CD4-positive, CD25-positive, alpha-beta regulatory T cell (primary cell): ENCODE data around the gene MAPRE2. TPM values are rescaled to one million over a fixed set of nuclear protein-coding genes. Genes with fewer than 3 reads are reported as not detected.
A peak's percentile ranks its signal among the peaks of the same experiment; 100 is the strongest.

Experiments
- ATAC-seq, 2 donors: fragments of 150-1000 bp; cut with Tn5 transposase; one replicate each; pipeline ENCODE4 v1.10.0; 2021; ENCODE audit warnings: low read depth in 2 of 2, moderate number of reproducible peaks in 2 of 2, moderate library complexity in 1 of 2
- DNase-seq, 3 donors: peaks; one replicate each; pipeline versions ENCODE4 v3.0.0 to v3.0.0-alpha.2; 2012 to 2022; ENCODE audit warnings: mixed read lengths in 1 of 3
- H3K27ac ChIP-seq: one replicate; pipeline ENCODE4 v1.7.0; 2013; ENCODE audit warnings: mild to moderate bottlenecking, low read length; ENCODE audit not compliant: insufficient read depth, poor library complexity, severe bottlenecking
- H3K27me3 ChIP-seq: one replicate; pipeline ENCODE4 v1.7.0; 2013; ENCODE audit warnings: low read length; ENCODE audit not compliant: control insufficient read depth, insufficient read depth
- H3K36me3 ChIP-seq: one replicate; pipeline ENCODE4 v1.7.0; 2013; ENCODE audit warnings: mild to moderate bottlenecking, low read length, moderate library complexity; ENCODE audit not compliant: control insufficient read depth, insufficient read depth
- H3K4me1 ChIP-seq: 2 replicates; pipeline ENCODE4 v1.7.0; 2013; ENCODE audit warnings: mild to moderate bottlenecking, low read length; ENCODE audit not compliant: insufficient read depth, control insufficient read depth, poor library complexity, severe bottlenecking
- H3K4me3 ChIP-seq: one replicate; pipeline ENCODE4 v1.7.0; 2013; ENCODE audit warnings: low read depth, mild to moderate bottlenecking, low read length, moderate library complexity
- H3K9me3 ChIP-seq, 2 experiments: 1 replicate in 1 of 2; 2 replicates in 1 of 2; pipeline ENCODE4 v1.7.0; 2013; ENCODE audit warnings: low read length in 2 of 2, mild to moderate bottlenecking in 1 of 2, moderate library complexity in 1 of 2; ENCODE audit not compliant: control insufficient read depth in 2 of 2
- H3K27ac Mint-ChIP-seq, 3 donors: one replicate each; pipeline ENCODE4 v1.8.0; 2020 to 2022; ENCODE audit warnings: mild to moderate bottlenecking in 3 of 3, mixed read lengths in 3 of 3, moderate library complexity in 2 of 3
- H3K27me3 Mint-ChIP-seq: one replicate; pipeline ENCODE4 v1.8.0; 2022; ENCODE audit warnings: mild to moderate bottlenecking, mixed read lengths
- H3K36me3 Mint-ChIP-seq: one replicate; pipeline ENCODE4 v1.8.0; 2020; ENCODE audit warnings: mixed read lengths
- H3K4me1 Mint-ChIP-seq, 4 donors: one replicate each; pipeline ENCODE4 v1.8.0; 2020 to 2022; ENCODE audit warnings: mixed read lengths in 4 of 4, mild to moderate bottlenecking in 1 of 4
- H3K4me3 Mint-ChIP-seq, 4 donors: one replicate each; pipeline ENCODE4 v1.8.0; 2020 to 2022; ENCODE audit warnings: mild to moderate bottlenecking in 4 of 4, mixed read lengths in 4 of 4, moderate library complexity in 3 of 4
- H3K9me3 Mint-ChIP-seq, 7 donors: one replicate each; pipeline ENCODE4 v1.8.0; 2020 to 2022; ENCODE audit warnings: mixed read lengths in 7 of 7, mild to moderate bottlenecking in 3 of 7, moderate library complexity in 2 of 7
- polyA plus RNA-seq, 4 donors: library from polyadenylated mRNA; unstranded; fragments of 300-500 nt; fragmentation: Illumina TruSeq; gene quantifications; one replicate each; pipeline ENCODE4 v1.2.3, GENCODE V29; 2021
- total RNA-seq: library from RNA; stranded (reverse); gene quantifications from one replicate; pipeline ENCODE4 v1.2.3, GENCODE V29; 2022

MAPRE2 gene
- total and polyA plus RNA-seq, 5 donors from 2014 or later: 62.2 to 82.5 (median 67.3) TPM

DNA sequence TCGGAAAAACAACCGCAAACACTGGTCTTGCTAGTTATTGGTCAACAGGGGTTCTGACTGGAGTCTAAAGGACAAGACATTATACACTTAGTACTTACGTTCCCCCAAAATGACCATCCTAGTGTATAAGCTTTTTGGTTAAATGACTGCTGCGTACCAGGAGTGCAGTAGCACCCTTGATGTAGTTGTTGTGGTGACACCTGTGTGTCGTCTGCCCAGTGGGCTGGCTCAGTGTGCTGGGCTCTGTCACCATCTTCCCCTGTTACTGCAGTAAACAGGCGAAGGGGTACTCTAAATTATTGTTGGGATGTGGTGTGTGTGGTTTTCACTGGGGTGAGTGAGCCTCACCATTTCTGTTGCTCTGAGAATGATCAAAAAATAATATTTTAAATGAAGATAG lies 76.2 kb downstream of the MAPRE2 start:
- H3K27me3 Mint-ChIP-seq: no peaks in the 10 kb centered on the region
- ATAC-seq: no peak
- no peaks in the 10 kb centered on the region for H3K27me3 ChIP-seq
- no peak for DNase-seq
- no peak overlapping the region for H3K4me3 ChIP-seq
- peak overlapping the region in 1 of 3 donors; percentile 49 for H3K27ac Mint-ChIP-seq
- H3K9me3 ChIP-seq: no peaks in the 10 kb centered on the region
- H3K27ac ChIP-seq: no peak overlapping the region
- no peak overlapping the region for H3K4me3 Mint-ChIP-seq
- peaks cover 3% of the 10 kb centered on the region for H3K36me3 ChIP-seq
- H3K4me1 ChIP-seq: no peaks in the 10 kb centered on the region
- H3K36me3 Mint-ChIP-seq: peaks cover 11% of the 10 kb centered on the region
- peaks cover 0 to 2% (median 0%) of the 10 kb centered on the region in 7 donors for H3K9me3 Mint-ChIP-seq
- peaks cover 20 to 71% (median 45%) of the 10 kb centered on the region in 4 donors for H3K4me1 Mint-ChIP-seq

DNA sequence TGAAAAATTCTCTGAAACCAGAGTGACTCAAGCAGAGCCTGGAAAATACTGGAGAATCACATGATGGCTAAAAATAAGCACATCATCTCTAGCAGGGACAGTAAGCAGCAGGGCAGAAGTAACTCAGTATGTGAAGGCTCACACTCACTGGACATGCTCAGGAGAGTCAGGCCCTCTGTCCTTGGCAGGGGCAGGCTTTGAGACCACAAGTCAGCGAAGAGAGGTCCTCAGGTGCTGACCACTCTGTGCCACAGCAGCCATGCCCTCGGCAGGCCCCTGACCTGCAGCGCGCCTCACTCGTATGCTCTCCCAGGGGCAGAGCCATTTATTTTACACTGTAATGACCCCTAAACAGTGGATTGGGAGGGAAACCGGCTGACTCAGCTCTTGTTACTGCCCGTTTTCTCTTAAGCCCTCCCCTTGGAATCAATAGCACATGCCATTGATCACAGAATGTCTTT lies 76.8 kb downstream of the MAPRE2 start:
- ATAC-seq: no peak
- H3K9me3 Mint-ChIP-seq: peaks cover 0 to 2% (median 0%) of the 10 kb centered on the region in 7 donors
- Histone ChIP-seq H3K36me3 (peaks cover 7% of the 10 kb centered on the region), H3K27me3 (no peaks in the 10 kb centered on the region), H3K4me3 (no peak overlapping the region), H3K27ac (no peak overlapping the region), H3K4me1 (no peaks in the 10 kb centered on the region), H3K9me3 (no peaks in the 10 kb centered on the region)
- DNase-seq: no peak
- H3K27me3 Mint-ChIP-seq: no peaks in the 10 kb centered on the region
- peaks cover 14% of the 10 kb centered on the region for H3K36me3 Mint-ChIP-seq
- no peak overlapping the region for H3K4me3 Mint-ChIP-seq
- peak overlapping the region in 1 of 3 donors; percentile 38 for H3K27ac Mint-ChIP-seq
- peaks cover 20 to 71% (median 45%) of the 10 kb centered on the region in 4 donors for H3K4me1 Mint-ChIP-seq

DNA sequence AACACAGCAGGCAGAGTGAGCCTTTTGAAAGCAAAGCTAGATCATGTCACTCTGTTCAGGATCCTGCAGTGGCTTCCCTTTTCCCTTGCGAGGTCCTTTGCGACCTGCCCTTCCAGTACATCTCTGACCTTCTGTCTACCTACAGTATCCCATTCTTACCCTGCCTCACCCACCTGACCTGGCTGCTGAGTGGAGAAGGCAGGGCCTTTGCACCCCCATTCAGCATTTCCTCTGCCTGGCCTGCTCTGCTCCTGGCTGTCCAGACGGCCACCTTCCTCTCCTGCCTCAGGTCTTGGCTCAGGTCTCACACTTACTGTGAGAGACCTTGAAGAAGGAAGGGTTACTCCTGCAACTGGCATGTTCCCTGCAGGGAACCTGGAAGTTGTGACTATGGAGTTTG lies 77.4 kb downstream of the MAPRE2 start:
- no peak overlapping the region for H3K27ac ChIP-seq
- Mint-ChIP-seq H3K9me3 (peaks cover 0 to 2% (median 0%) of the 10 kb centered on the region in 7 donors), H3K27me3 (no peaks in the 10 kb centered on the region), H3K4me1 (peaks cover 25 to 72% (median 47%) of the 10 kb centered on the region in 4 donors), H3K27ac (peak overlapping the region in 1 of 3 donors; percentile 82), H3K4me3 (no peak overlapping the region), H3K36me3 (peaks cover 19% of the 10 kb centered on the region)
- no peaks in the 10 kb centered on the region for H3K4me1 ChIP-seq
- H3K27me3 ChIP-seq: no peaks in the 10 kb centered on the region
- no peak overlapping the region for H3K4me3 ChIP-seq
- no peak for ATAC-seq
- no peak for DNase-seq
- no peaks in the 10 kb centered on the region for H3K9me3 ChIP-seq
- H3K36me3 ChIP-seq: peaks cover 13% of the 10 kb centered on the region

DNA sequence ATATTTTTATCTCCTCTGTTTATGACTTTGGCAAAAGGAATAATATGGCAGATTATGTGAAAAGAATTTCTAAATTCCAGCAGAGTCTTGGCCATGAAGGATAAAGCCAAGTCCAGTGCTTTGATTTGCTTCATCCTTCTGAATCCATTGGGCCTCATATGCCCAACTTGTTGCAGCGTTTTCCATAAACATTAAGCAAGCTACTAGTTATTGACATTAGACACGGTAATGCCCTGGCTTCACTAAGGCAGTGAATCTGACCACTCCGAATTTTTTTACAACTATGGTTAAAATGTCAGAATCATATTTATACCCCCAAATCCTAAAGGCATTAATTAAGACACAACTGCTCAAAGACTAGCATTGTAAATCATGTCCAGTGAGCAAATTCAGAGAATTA lies 79.8 kb downstream of the MAPRE2 start:
- Histone ChIP-seq H3K27ac (no peak overlapping the region), H3K9me3 (no peaks in the 10 kb centered on the region), H3K27me3 (no peaks in the 10 kb centered on the region), H3K4me1 (no peaks in the 10 kb centered on the region), H3K36me3 (peaks cover 13% of the 10 kb centered on the region), H3K4me3 (no peak overlapping the region)
- DNase-seq (no peak), ATAC-seq (no peak)
- H3K4me3 Mint-ChIP-seq: no peak overlapping the region
- H3K27me3 Mint-ChIP-seq: no peaks in the 10 kb centered on the region
- no peaks in the 10 kb centered on the region for H3K9me3 Mint-ChIP-seq
- peak overlapping the region; percentile 1 to 87 (median 67) for H3K27ac Mint-ChIP-seq
- peaks cover 24 to 69% (median 36%) of the 10 kb centered on the region in 4 donors for H3K4me1 Mint-ChIP-seq
- peaks cover 22% of the 10 kb centered on the region for H3K36me3 Mint-ChIP-seq

DNA sequence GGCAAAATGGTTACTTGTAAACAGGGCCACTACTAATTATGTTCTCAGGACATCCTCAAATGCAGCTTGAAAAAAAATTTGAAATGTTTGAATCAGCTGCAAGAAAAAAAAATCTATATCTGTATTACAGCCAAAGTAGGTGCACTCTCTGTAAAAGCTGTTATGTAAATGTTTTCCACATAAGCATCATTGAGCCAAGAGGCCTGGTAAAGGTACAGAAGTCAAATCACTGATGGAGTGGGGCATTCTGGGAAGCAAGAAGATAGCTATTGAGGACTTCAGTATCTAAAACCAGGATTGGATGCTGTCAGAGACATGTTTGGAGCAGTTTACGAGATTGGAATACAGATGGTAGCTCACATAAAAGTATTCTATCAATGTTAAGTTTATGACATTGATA lies 80.3 kb downstream of the MAPRE2 start:
- Mint-ChIP-seq H3K4me3 (no peak overlapping the region), H3K4me1 (peaks cover 22 to 66% (median 34%) of the 10 kb centered on the region in 4 donors), H3K9me3 (no peaks in the 10 kb centered on the region), H3K36me3 (peaks cover 22% of the 10 kb centered on the region), H3K27ac (peak overlapping the region; percentile 44 to 87 (median 67)), H3K27me3 (no peaks in the 10 kb centered on the region)
- H3K4me1 ChIP-seq: no peaks in the 10 kb centered on the region
- H3K27ac ChIP-seq: no peak overlapping the region
- no peak for DNase-seq
- no peak for ATAC-seq
- no peaks in the 10 kb centered on the region for H3K9me3 ChIP-seq
- peaks cover 16% of the 10 kb centered on the region for H3K36me3 ChIP-seq
- no peak overlapping the region for H3K4me3 ChIP-seq
- no peaks in the 10 kb centered on the region for H3K27me3 ChIP-seq

DNA sequence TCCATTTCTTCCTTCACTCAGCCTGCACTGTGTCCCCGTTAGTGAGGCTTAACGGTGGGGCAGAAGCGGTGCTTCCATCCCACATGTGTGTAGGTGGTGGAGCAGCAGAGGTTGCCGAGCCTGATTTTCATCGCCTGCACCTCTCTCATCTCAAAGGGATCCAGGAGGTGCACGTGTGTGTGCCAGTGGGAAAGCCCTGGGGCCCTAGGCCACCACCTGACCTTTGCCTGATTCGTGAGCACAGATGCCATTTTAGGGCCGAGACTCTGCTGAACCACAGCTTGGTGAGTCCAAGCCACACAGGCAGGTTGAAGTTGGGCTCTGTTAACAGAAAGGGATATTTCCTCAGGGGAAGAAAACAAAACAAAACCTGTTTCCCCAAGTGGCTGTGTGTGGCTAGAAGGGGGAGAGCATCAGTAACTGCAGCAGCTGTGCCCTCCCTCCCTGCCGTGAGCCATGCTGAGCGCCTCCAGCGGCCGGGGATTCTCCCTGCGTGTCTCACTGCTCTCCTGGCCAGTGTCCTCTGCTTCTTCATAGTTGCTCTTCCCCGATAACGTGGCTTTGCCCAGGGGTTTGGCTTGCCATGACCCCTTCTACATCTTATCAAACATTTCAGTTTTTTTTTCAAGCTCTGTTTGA lies 81.5 kb downstream of the MAPRE2 start:
- peaks cover 30% of the 10 kb centered on the region for H3K36me3 Mint-ChIP-seq
- peaks cover 22 to 58% (median 27%) of the 10 kb centered on the region in 4 donors for H3K4me1 Mint-ChIP-seq
- peak overlapping the region in 2 of 3 donors; percentile 48 to 65 for H3K27ac Mint-ChIP-seq
- ATAC-seq (peak in 1 of 2 donors; percentile 47), DNase-seq (peak in 2 of 3 donors; percentile 4 to 11)
- Histone ChIP-seq H3K4me1 (no peaks in the 10 kb centered on the region), H3K4me3 (no peak overlapping the region), H3K27ac (no peak overlapping the region), H3K36me3 (peaks cover 22% of the 10 kb centered on the region), H3K9me3 (no peaks in the 10 kb centered on the region), H3K27me3 (no peaks in the 10 kb centered on the region)
- H3K9me3 Mint-ChIP-seq: no peaks in the 10 kb centered on the region
- no peaks in the 10 kb centered on the region for H3K27me3 Mint-ChIP-seq
- H3K4me3 Mint-ChIP-seq: no peak overlapping the region

DNA sequence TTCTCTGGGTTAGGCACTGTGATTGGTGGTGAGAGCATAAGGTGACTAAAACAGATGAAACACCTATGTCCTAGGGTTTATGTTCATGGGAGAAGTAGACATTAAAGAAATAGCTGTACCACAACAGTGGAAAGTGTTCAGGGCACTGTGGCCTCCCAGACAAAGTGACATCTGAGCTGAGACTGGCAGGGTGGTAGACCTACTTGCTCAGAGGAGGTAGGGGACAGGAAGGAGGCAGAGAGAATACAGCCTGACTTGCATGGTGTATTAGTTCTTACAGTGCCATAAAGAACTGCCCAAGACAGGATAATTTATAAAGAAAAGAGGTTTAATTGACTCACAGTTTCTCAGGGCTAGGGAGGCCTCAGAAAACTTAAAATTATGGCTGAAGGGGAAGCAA lies 82.6 kb downstream of the MAPRE2 start:
- DNase-seq: no peak
- Mint-ChIP-seq H3K4me3 (no peak overlapping the region), H3K9me3 (no peaks in the 10 kb centered on the region), H3K27ac (peak overlapping the region in 1 of 3 donors; percentile 32), H3K27me3 (no peaks in the 10 kb centered on the region), H3K36me3 (peaks cover 38% of the 10 kb centered on the region), H3K4me1 (peaks cover 22 to 50% (median 25%) of the 10 kb centered on the region in 4 donors)
- Histone ChIP-seq H3K4me1 (no peaks in the 10 kb centered on the region), H3K4me3 (no peak overlapping the region), H3K36me3 (peaks cover 29% of the 10 kb centered on the region), H3K27ac (no peak overlapping the region), H3K9me3 (no peaks in the 10 kb centered on the region), H3K27me3 (no peaks in the 10 kb centered on the region)
- no peak for ATAC-seq

DNA sequence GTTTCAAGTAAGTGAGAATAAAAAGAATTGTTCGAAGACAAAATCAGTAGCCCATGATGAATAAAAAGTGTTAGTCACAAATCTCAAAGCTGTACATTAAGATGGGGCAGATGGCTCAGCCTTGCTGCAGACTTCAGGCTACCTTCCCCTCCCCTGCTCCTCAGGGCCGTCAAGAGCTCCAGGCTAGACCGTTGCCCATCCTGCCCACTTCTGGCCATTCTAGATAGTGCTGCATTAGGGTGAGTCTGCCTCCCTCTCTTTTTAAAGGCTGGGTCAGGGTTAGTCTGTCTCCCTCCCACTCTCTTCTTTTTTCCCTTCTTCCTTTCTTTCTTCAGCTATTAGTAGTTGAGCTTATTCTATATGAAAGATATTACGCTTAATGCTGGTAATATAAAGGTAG lies 86.0 kb downstream of the MAPRE2 start:
- DNase-seq (no peak), ATAC-seq (no peak)
- Mint-ChIP-seq H3K9me3 (no peaks in the 10 kb centered on the region), H3K4me1 (peaks cover 0 to 20% (median 13%) of the 10 kb centered on the region in 4 donors), H3K4me3 (no peak overlapping the region), H3K27me3 (no peaks in the 10 kb centered on the region), H3K36me3 (peaks cover 59% of the 10 kb centered on the region), H3K27ac (no peak overlapping the region)
- no peak overlapping the region for H3K27ac ChIP-seq
- peaks cover 60% of the 10 kb centered on the region for H3K36me3 ChIP-seq
- no peaks in the 10 kb centered on the region for H3K4me1 ChIP-seq
- H3K27me3 ChIP-seq: no peaks in the 10 kb centered on the region
- no peak overlapping the region for H3K4me3 ChIP-seq
- no peaks in the 10 kb centered on the region for H3K9me3 ChIP-seq
